ENCODE data around the gene SIAH2. TPM values are rescaled to one million over a fixed set of nuclear protein-coding genes. Genes with fewer than 3 reads are reported as not detected.

The SIAH2 gene
- polyA plus RNA-seq, 1 of the 3 experiments (the other 2 are of a cell fraction): 18.4 TPM

DNA sequence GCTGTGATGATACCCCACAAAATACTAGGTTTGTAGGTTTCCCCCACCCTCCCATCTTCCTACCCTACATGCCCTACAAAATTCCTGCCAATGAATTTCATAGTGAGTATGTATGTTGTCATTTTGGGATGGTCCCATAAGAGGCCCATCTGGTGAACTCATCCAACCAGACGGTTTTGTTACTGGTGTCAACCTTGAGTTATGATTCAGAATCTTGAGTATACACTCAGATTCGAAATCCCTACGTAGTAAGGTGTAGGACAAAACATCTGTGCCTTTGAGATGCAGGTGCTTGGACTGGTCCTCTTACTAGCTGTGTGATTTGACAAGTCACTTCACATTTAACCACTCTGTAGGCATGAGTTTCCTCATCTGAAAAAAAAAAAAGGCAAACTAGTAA lies 3.6 kb downstream of the SIAH2 start:
- TF ChIP-seq, protein P1, sequence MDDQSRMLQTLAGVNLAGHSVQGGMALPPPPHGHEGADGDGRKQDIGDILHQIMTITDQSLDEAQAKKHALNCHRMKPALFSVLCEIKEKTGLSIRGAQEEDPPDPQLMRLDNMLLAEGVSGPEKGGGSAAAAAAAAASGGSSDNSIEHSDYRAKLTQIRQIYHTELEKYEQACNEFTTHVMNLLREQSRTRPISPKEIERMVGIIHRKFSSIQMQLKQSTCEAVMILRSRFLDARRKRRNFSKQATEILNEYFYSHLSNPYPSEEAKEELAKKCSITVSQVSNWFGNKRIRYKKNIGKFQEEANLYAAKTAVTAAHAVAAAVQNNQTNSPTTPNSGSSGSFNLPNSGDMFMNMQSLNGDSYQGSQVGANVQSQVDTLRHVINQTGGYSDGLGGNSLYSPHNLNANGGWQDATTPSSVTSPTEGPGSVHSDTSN (IDR thresholded peaks at IDR 0.05): no peak
- no peak overlapping the region for H3K27ac ChIP-seq (ENCODE audit: low read depth in 2 of 2, low read length in 1 of 2)
- H3K36me3 ChIP-seq (replicated peaks in 1 of 2; ENCODE audit: control insufficient read depth in 1 of 2, insufficient read depth in 2 of 2, low read length in 1 of 2): peaks cover 4 to 6% of the 10 kb centered on the region in 2 experiments
- H3K4me2 ChIP-seq: no peak overlapping the region
- H3K27me3 ChIP-seq (ENCODE audit: insufficient read depth): no peaks in the 10 kb centered on the region
- H3K4me1 ChIP-seq (ENCODE audit: control insufficient read depth in 1 of 2, insufficient read depth in 2 of 2, low read depth in 1 of 2, low read length in 1 of 2): peaks cover 3 to 12% of the 10 kb centered on the region in 2 experiments; a peak in 3 of 4 replicates
- no peak for DNase-seq
- peaks cover 50% of the 10 kb centered on the region for H4K20me1 ChIP-seq (ENCODE audit: insufficient read depth)
- 81% methylated on average over 3 of the region's 3 CpGs for WGBS (ENCODE audit: low lambda C conversion rate)
- H3K79me2 ChIP-seq (ENCODE audit: insufficient read depth): peaks cover 77% of the 10 kb centered on the region
- H3K9ac ChIP-seq: no peak overlapping the region
- no peaks in the 10 kb centered on the region for H3K9me2 ChIP-seq
- H3F3A ChIP-seq (replicated peaks; ENCODE audit: insufficient read depth): peaks cover 9% of the 10 kb centered on the region
- POLR2A ChIA-PET: no interaction called here
- H2AFZ ChIP-seq (ENCODE audit: low read depth): no peak overlapping the region
- CTCF ChIA-PET: interaction anchor here (1.0 to 1.9 kb wide), 2 partner anchors 28 to 105 kb away, joined by 4 read pairs; no protein-coding TSS in a partner anchor
- H3K9me3 ChIP-seq: no peaks in the 10 kb centered on the region
- H3K4me3 ChIP-seq (ENCODE audit: low read depth in 2 of 2, low read length in 1 of 2): no peak overlapping the region

DNA sequence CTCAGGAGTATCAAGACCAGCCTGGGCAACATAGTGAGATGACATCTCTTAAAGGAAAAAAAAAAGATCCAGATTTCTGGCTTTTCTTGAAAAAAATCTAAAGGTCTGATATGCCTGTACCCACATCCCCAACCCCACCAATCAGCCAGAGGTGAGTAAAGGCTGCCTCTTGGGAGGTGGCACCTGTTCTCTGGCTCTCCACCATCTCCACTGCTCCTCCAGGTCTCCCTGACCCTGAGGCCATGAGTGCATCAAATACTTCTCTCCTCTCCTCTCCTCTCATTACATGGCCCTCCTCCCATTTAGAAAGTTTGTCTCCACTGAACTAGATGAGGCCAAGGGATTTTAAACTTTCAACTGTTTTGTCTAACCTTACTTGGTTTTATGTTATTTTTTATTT lies 5.2 kb downstream of the SIAH2 start:
- Histone ChIP-seq H3K4me2 (no peak overlapping the region), H3K9me3 (no peaks in the 10 kb centered on the region), H3K4me1 (ENCODE audit: control insufficient read depth in 1 of 2, insufficient read depth in 2 of 2, low read depth in 1 of 2, low read length in 1 of 2) (peaks cover 0 to 11% of the 10 kb centered on the region in 2 experiments; a peak in 2 of 4 replicates), H3K36me3 (replicated peaks in 1 of 2; ENCODE audit: control insufficient read depth in 1 of 2, insufficient read depth in 2 of 2, low read length in 1 of 2) (peaks cover 4 to 6% of the 10 kb centered on the region in 2 experiments), H3K4me3 (ENCODE audit: low read depth in 2 of 2, low read length in 1 of 2) (no peak overlapping the region), H4K20me1 (ENCODE audit: insufficient read depth) (peaks cover 53% of the 10 kb centered on the region), H3K27ac (ENCODE audit: low read depth in 2 of 2, low read length in 1 of 2) (no peak overlapping the region), H2AFZ (ENCODE audit: low read depth) (no peak overlapping the region), H3K9ac (no peak overlapping the region), H3F3A (replicated peaks; ENCODE audit: insufficient read depth) (no peaks in the 10 kb centered on the region), H3K79me2 (ENCODE audit: insufficient read depth) (peaks cover 93% of the 10 kb centered on the region), H3K9me2 (no peaks in the 10 kb centered on the region), H3K27me3 (ENCODE audit: insufficient read depth) (no peaks in the 10 kb centered on the region)
- DNase-seq: no peak
- ChIA-PET CTCF (interaction anchor here (0.7 to 2.2 kb wide), 4 partner anchors 9 to 36 kb away, joined by 3 to 7 read pairs (median 4); no protein-coding TSS in a partner anchor), POLR2A (no interaction called here)
- TF ChIP-seq NRF1 (IDR thresholded peaks at IDR 0.05; ENCODE audit: low read depth, low read length): no peak
- TF ChIP-seq, protein P2, sequence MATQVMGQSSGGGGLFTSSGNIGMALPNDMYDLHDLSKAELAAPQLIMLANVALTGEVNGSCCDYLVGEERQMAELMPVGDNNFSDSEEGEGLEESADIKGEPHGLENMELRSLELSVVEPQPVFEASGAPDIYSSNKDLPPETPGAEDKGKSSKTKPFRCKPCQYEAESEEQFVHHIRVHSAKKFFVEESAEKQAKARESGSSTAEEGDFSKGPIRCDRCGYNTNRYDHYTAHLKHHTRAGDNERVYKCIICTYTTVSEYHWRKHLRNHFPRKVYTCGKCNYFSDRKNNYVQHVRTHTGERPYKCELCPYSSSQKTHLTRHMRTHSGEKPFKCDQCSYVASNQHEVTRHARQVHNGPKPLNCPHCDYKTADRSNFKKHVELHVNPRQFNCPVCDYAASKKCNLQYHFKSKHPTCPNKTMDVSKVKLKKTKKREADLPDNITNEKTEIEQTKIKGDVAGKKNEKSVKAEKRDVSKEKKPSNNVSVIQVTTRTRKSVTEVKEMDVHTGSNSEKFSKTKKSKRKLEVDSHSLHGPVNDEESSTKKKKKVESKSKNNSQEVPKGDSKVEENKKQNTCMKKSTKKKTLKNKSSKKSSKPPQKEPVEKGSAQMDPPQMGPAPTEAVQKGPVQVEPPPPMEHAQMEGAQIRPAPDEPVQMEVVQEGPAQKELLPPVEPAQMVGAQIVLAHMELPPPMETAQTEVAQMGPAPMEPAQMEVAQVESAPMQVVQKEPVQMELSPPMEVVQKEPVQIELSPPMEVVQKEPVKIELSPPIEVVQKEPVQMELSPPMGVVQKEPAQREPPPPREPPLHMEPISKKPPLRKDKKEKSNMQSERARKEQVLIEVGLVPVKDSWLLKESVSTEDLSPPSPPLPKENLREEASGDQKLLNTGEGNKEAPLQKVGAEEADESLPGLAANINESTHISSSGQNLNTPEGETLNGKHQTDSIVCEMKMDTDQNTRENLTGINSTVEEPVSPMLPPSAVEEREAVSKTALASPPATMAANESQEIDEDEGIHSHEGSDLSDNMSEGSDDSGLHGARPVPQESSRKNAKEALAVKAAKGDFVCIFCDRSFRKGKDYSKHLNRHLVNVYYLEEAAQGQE (IDR thresholded peaks at IDR 0.05; ENCODE audit: low read depth, low read length): no peak
- no peak for TF ChIP-seq RFX5 (IDR thresholded peaks at IDR 0.05; ENCODE audit: low read length)
- no peak for TF ChIP-seq FOXM1 (IDR thresholded peaks at IDR 0.05; ENCODE audit: low read depth)
- TF ChIP-seq TCF12 (IDR thresholded peaks at IDR 0.05): no peak
- no peak for TF ChIP-seq TAF1 (IDR thresholded peaks at IDR 0.05; ENCODE audit: borderline replicate concordance, low read depth, low read length)
- TF ChIP-seq FOXJ3 (CRISPR knock-in tag; IDR thresholded peaks at IDR 0.05): no peak
